Neural crest cell (in vitro differentiated cells): Measurements from ENCODE around the gene GNAQ. TPM values are rescaled to one million over a fixed set of nuclear protein-coding genes. Genes with fewer than 3 reads are reported as not detected.

ENCODE experiments used
- DNase-seq: peaks from one replicate; pipeline ENCODE4 v3.0.0; 2021; ENCODE audit warnings: low read depth, mixed read lengths, low spot score
- H3K27ac Mint-ChIP-seq: one replicate; pipeline ENCODE4 v1.8.0; 2021; ENCODE audit warnings: mild to moderate bottlenecking, mixed read lengths; ENCODE audit not compliant: unreplicated experiment
- H3K27me3 Mint-ChIP-seq: 2 replicates; pipeline ENCODE4 v1.8.0; 2021; ENCODE audit warnings: low read depth, mild to moderate bottlenecking, mixed read lengths
- H3K36me3 Mint-ChIP-seq: 2 replicates; pipeline ENCODE4 v1.8.0; 2021; ENCODE audit warnings: low read depth, mild to moderate bottlenecking, mixed read lengths
- H3K4me1 Mint-ChIP-seq: 2 replicates; pipeline ENCODE4 v1.8.0; 2021; ENCODE audit warnings: mixed read lengths
- H3K4me3 Mint-ChIP-seq: one replicate; pipeline ENCODE4 v1.8.0; 2021; ENCODE audit warnings: mild to moderate bottlenecking, mixed read lengths
- H3K9me3 Mint-ChIP-seq: 2 replicates; pipeline ENCODE4 v1.8.0; 2021; ENCODE audit warnings: mixed read lengths
- CTCF ChIP-seq: fragments of 200-600 bp; sonication (generic); conservative IDR thresholded peaks from 2 replicates; pipeline ENCODE4 v1.5.0; 2021; ENCODE audit warnings: antibody characterized with exemption, mild to moderate bottlenecking
- total RNA-seq: library from RNA; stranded (reverse); gene quantifications from 2 replicates; pipeline ENCODE4 v1.2.1, GENCODE V29; 2021

Gene GNAQ
- total RNA-seq, 1 donor from 2014 or later, result 53.3 TPM

DNA sequence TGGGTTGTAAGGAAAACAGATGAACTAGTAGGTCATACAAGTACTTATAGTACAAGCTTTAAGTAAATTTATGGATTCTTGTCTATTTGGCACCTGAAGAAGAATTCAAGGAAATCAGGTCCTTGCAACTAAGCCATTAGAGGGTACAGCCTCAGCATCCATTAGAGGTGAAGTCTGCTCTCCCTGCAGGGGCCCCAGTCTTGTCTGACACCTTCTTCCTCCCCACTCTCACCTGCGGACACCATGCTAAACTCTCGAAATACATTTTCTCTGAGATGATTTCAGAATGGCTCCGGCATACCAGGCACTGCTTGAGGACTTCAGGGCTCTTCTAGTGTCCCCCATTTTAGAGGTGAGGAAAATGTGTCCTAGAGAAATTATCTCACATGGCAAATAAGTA, 137.9 kb downstream of the GNAQ start:
- DNase-seq, result no peak
- H3K36me3 Mint-ChIP-seq, result peaks cover 8% of the 10 kb centered on the region
- H3K27me3 Mint-ChIP-seq, result no peaks in the 10 kb centered on the region
- no peak for TF ChIP-seq CTCF
- H3K4me3 Mint-ChIP-seq, result no peak overlapping the region
- H3K4me1 Mint-ChIP-seq, result peaks cover 22% of the 10 kb centered on the region
- no peaks in the 10 kb centered on the region for H3K9me3 Mint-ChIP-seq
- H3K27ac Mint-ChIP-seq, result no peak overlapping the region

GRCh38 chr9:77892955-77893514, 138.6 kb downstream of the GNAQ start:
- Mint-ChIP-seq H3K4me3 (no peak overlapping the region), H3K27ac (no peak overlapping the region), H3K27me3 (no peaks in the 10 kb centered on the region), H3K36me3 (peaks cover 8% of the 10 kb centered on the region), H3K9me3 (no peaks in the 10 kb centered on the region), H3K4me1 (peaks cover 26% of the 10 kb centered on the region)
- no peak for TF ChIP-seq CTCF
- DNase-seq, result no peak

GRCh38 chr9:77892171-77892570, 139.4 kb downstream of the GNAQ start:
- H3K9me3 Mint-ChIP-seq, result no peaks in the 10 kb centered on the region

DNA sequence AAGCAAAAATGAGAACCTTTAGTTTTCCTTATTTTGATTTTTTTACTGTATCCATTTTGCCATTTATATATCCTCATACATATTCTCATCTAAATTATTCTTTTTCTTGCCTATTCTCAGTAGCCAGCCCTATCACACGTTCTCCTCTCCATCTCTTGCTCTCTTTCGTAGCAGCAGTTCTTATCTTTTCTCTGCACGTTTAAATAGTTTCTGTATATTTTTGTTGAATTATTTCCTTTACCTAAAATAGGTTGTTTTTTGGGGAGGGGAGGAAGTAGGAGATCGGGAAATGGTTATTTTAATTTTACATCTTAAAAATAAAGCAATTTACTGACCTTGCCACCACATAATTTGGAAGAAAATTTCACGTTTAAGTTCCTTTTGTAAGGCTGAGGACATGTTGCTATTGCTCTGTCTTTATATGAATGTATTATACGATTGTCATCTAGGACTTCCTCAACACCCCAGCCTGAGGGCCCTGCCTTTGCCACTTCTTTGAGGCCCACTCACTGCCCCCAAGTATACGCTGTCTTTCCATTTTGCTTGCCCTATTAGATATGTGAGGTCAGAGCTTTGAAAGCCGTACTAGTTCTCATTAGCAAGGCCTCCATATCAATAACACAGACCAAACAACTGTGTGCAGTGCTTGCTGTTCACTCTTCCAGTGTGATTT, 140.3 kb downstream of the GNAQ start:
- H3K27ac Mint-ChIP-seq, result no peak overlapping the region
- H3K4me3 Mint-ChIP-seq, result no peak overlapping the region
- no peaks in the 10 kb centered on the region for H3K9me3 Mint-ChIP-seq
- no peak for DNase-seq
- peaks cover 26% of the 10 kb centered on the region for H3K4me1 Mint-ChIP-seq
- no peaks in the 10 kb centered on the region for H3K27me3 Mint-ChIP-seq
- TF ChIP-seq CTCF, result no peak
- peaks cover 6% of the 10 kb centered on the region for H3K36me3 Mint-ChIP-seq

More at GRCh38 chr9:77892171-77892570, 139.4 kb downstream of the GNAQ start:
- Mint-ChIP-seq H3K36me3 (peaks cover 8% of the 10 kb centered on the region), H3K27ac (peak overlapping the region; percentile 97), H3K27me3 (no peaks in the 10 kb centered on the region), H3K4me1 (peaks cover 26% of the 10 kb centered on the region), H3K4me3 (no peak overlapping the region)
- DNase-seq, result no peak
- TF ChIP-seq CTCF, result no peak

- peaks cover 2% of the 10 kb centered on the region for H3K36me3 Mint-ChIP-seq
- no peak for DNase-seq
- no peak for TF ChIP-seq CTCF
- H3K27ac Mint-ChIP-seq, result no peak overlapping the region
- no peaks in the 10 kb centered on the region for H3K9me3 Mint-ChIP-seq
- no peak overlapping the region for H3K4me3 Mint-ChIP-seq
- H3K27me3 Mint-ChIP-seq, result no peaks in the 10 kb centered on the region
- H3K4me1 Mint-ChIP-seq, result peaks cover 45% of the 10 kb centered on the region
These were observed 143.9 kb downstream of the GNAQ start for GRCh38 chr9:77887662-77888061.
